ENCODE data around the gene KDM4C. TPM values are rescaled to one million over a fixed set of nuclear protein-coding genes. Genes with fewer than 3 reads are reported as not detected.

The KDM4C gene
- total RNA-seq, 1 donor from 2014 or later = 63.5 TPM

DNA sequence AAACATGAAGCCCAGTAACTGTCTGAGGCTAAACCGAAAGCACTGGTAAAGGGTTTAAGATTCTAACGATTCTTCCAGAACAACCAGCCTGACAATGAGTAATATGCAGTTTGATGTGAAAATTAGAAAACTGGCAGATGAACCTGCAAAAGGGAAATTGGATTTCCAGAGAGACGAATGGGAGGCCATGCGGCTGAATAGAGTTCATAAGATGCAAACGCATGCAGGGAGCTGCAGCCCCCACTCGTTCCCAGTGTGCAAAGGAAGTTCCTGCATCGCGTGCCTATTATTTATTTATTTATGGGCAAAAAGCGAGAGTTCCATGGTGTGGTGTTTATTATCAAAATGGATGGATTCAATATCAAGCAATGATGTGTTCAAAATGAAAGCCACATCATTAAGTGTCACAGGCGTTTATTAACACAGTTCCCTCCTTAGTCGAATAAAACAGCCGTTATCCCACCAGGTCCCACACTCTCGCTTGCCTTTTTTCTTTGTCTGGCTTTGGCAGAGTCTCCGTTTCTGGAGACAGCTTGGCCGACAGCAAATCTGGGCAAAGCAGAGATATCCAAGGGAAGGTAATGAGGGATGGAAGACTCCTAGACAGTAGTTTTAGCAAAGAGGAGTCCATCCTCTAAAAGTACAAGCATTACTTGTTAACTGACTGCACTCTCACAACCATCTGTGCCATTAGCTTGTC lies 451.4 kb downstream of the KDM4C start:
- no peaks in the 10 kb centered on the region for H3K36me3 Mint-ChIP-seq (ENCODE audit: unreplicated experiment)
- no peaks in the 10 kb centered on the region for H3K9me3 Mint-ChIP-seq (ENCODE audit: unreplicated experiment)
- no peak overlapping the region for H3K27ac Mint-ChIP-seq (ENCODE audit: unreplicated experiment)
- no peak overlapping the region for H3K4me3 Mint-ChIP-seq (ENCODE audit: unreplicated experiment)
- H3K27me3 Mint-ChIP-seq (ENCODE audit: unreplicated experiment) = peaks cover 4% of the 10 kb centered on the region
- no peak for DNase-seq
- TF ChIP-seq, protein P1, sequence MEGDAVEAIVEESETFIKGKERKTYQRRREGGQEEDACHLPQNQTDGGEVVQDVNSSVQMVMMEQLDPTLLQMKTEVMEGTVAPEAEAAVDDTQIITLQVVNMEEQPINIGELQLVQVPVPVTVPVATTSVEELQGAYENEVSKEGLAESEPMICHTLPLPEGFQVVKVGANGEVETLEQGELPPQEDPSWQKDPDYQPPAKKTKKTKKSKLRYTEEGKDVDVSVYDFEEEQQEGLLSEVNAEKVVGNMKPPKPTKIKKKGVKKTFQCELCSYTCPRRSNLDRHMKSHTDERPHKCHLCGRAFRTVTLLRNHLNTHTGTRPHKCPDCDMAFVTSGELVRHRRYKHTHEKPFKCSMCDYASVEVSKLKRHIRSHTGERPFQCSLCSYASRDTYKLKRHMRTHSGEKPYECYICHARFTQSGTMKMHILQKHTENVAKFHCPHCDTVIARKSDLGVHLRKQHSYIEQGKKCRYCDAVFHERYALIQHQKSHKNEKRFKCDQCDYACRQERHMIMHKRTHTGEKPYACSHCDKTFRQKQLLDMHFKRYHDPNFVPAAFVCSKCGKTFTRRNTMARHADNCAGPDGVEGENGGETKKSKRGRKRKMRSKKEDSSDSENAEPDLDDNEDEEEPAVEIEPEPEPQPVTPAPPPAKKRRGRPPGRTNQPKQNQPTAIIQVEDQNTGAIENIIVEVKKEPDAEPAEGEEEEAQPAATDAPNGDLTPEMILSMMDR (IDR thresholded peaks at IDR 0.05; ENCODE audit: partially characterized antibody, unreplicated experiment) = no peak
- H3K4me1 Mint-ChIP-seq (ENCODE audit: low read depth, unreplicated experiment) = peaks cover 5% of the 10 kb centered on the region

- Mint-ChIP-seq H3K27ac (ENCODE audit: unreplicated experiment) (no peak overlapping the region), H3K9me3 (ENCODE audit: unreplicated experiment) (no peaks in the 10 kb centered on the region), H3K36me3 (ENCODE audit: unreplicated experiment) (no peaks in the 10 kb centered on the region), H3K27me3 (ENCODE audit: unreplicated experiment) (peaks cover 4% of the 10 kb centered on the region), H3K4me1 (ENCODE audit: low read depth, unreplicated experiment) (peaks cover 5% of the 10 kb centered on the region), H3K4me3 (ENCODE audit: unreplicated experiment) (no peak overlapping the region)
- no peak for DNase-seq
- TF ChIP-seq, protein P1 (IDR thresholded peaks at IDR 0.05; ENCODE audit: partially characterized antibody, unreplicated experiment) = no peak
Observed at GRCh38 chr9:7209990-7210389, 452.2 kb downstream of the KDM4C start.

GRCh38 chr9:7210854-7211637 lies 453.3 kb downstream of the KDM4C start:
- no peak overlapping the region for H3K4me3 Mint-ChIP-seq (ENCODE audit: unreplicated experiment)
- DNase-seq = no peak
- no peaks in the 10 kb centered on the region for H3K9me3 Mint-ChIP-seq (ENCODE audit: unreplicated experiment)
- TF ChIP-seq, protein P1 (IDR thresholded peaks at IDR 0.05; ENCODE audit: partially characterized antibody, unreplicated experiment) = no peak
- peaks cover 4% of the 10 kb centered on the region for H3K27me3 Mint-ChIP-seq (ENCODE audit: unreplicated experiment)
- no peak overlapping the region for H3K27ac Mint-ChIP-seq (ENCODE audit: unreplicated experiment)
- H3K36me3 Mint-ChIP-seq (ENCODE audit: unreplicated experiment) = no peaks in the 10 kb centered on the region
- peaks cover 5% of the 10 kb centered on the region for H3K4me1 Mint-ChIP-seq (ENCODE audit: low read depth, unreplicated experiment)

DNA sequence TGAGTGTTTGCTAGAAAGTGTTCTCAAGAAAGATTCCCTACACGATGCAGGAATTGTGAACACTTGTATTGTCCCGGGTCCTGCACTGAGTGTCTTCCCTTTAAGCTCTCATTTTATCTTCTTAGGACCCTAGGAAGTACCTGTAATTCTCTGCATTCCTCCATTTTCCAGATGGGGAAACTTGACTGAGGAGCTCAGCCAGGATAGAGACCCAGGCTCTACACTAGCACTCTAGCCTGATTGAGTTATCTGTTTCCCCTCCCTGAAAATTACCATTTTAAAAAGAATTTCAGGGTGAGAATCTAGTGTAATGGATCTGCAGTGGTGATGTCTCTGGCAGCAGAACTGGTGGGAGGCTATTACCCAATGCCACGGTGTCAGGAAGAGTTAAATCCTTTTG lies 453.9 kb downstream of the KDM4C start:
- Mint-ChIP-seq H3K36me3 (ENCODE audit: unreplicated experiment) (no peaks in the 10 kb centered on the region), H3K27ac (ENCODE audit: unreplicated experiment) (no peak overlapping the region), H3K4me1 (ENCODE audit: low read depth, unreplicated experiment) (peaks cover 5% of the 10 kb centered on the region), H3K27me3 (ENCODE audit: unreplicated experiment) (peaks cover 4% of the 10 kb centered on the region), H3K4me3 (ENCODE audit: unreplicated experiment) (no peak overlapping the region), H3K9me3 (ENCODE audit: unreplicated experiment) (no peaks in the 10 kb centered on the region)
- TF ChIP-seq, protein P1 (IDR thresholded peaks at IDR 0.05; ENCODE audit: partially characterized antibody, unreplicated experiment) = no peak
- no peak for DNase-seq

DNA sequence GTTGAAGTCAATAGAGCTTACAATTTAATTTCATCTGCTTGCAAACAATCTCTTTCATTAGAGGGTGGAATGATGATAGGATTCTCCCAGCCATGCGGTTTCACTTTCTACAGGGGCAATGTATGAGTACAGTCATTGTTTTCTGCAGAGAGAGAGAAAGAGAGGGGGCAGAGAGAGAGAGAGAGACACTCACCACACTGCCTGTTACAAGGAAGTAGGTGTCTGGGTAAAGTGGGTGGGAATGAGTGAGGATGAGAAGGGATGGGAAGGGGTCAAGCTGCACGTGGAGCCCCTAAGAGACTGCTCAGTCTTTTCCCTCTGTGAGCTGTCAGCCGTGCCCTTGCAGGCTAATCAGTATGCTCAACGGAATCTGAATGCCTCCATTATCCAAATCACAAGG lies 454.3 kb downstream of the KDM4C start:
- no peak for DNase-seq
- H3K9me3 Mint-ChIP-seq (ENCODE audit: unreplicated experiment) = no peaks in the 10 kb centered on the region

More for the DNA sequence above, 454.3 kb downstream of the KDM4C start:
- Mint-ChIP-seq H3K27ac (ENCODE audit: unreplicated experiment) (no peak overlapping the region), H3K27me3 (ENCODE audit: unreplicated experiment) (peaks cover 4% of the 10 kb centered on the region), H3K4me3 (ENCODE audit: unreplicated experiment) (no peak overlapping the region), H3K4me1 (ENCODE audit: low read depth, unreplicated experiment) (peaks cover 5% of the 10 kb centered on the region), H3K36me3 (ENCODE audit: unreplicated experiment) (no peaks in the 10 kb centered on the region)
- TF ChIP-seq, protein P1 (IDR thresholded peaks at IDR 0.05; ENCODE audit: partially characterized antibody, unreplicated experiment) = no peak
